Prostate gland (tissue), 2 donors: ENCODE measurements around the gene ZNF469. TPM values are rescaled to one million over a fixed set of nuclear protein-coding genes. Genes with fewer than 3 reads are reported as not detected.

ENCODE experiments used
- DNase-seq: peaks from one replicate; pipeline ENCODE4 v3.0.0-alpha.2; 2019; ENCODE audit warnings: low spot score
- H3K27ac ChIP-seq, 2 donors: fragments of 200-600 bp; sonication (generic); 2 replicates each; pipeline ENCODE4 v1.5.1; 2017 to 2019
- H3K27me3 ChIP-seq: fragments of 200-600 bp; sonication (generic); replicated peaks from 2 replicates; pipeline ENCODE4 v1.5.1; 2019; ENCODE audit not compliant: insufficient read depth
- H3K36me3 ChIP-seq, 2 donors: fragments of 200-600 bp; sonication (generic); 1 replicate in 1 of 2; 2 replicates in 1 of 2; pipeline versions ENCODE4 v1.5.1 to v1.8.1; 2017 to 2019
- H3K4me1 ChIP-seq: fragments of 200-600 bp; sonication (generic); replicated peaks from 2 replicates; pipeline ENCODE4 v1.5.1; 2019
- H3K4me3 ChIP-seq, 2 donors: fragments of 200-600 bp; sonication (generic); 2 replicates each; pipeline ENCODE4 v1.5.1; 2017 to 2019
- H3K9me3 ChIP-seq: fragments of 200-600 bp; sonication (generic); 2 replicates; pipeline ENCODE4 v1.5.1; 2017
- POLR2A ChIP-seq: fragments of 450-650 bp; IDR thresholded peaks from one replicate; pipeline ENCODE4 v1.6.1; 2016; ENCODE audit warnings: antibody characterized with exemption, mild to moderate bottlenecking
- POLR2AphosphoS5 ChIP-seq: sonication (generic); formaldehyde crosslinking; IDR thresholded peaks from one replicate; pipeline ENCODE4 v1.6.1; 2017; ENCODE audit warnings: antibody characterized with exemption
- WGBS: methylation state at CpG from one replicate; pipeline ENCODE4 v1.1.5; 2018; 5-methylcytosine and 5-hydroxymethylcytosine counted together
- intact Hi-C: fragments of 100-400 bp; cut with DNase I; formaldehyde crosslinking; loops from one replicate; pipeline ENCODE4 v1.14.2; 2022
- total RNA-seq, 2 donors: library from RNA; depleted of rRNA; stranded (reverse); fragments of >200 nt; gene quantifications; one replicate each; pipeline ENCODE4 v1.1.0, GENCODE V29; 2016
- TF ChIP-seq, protein P1 (sequence below), 4 experiments: fragments of 200-600 bp in 2 of 4; fragments of 450-650 bp in 2 of 4; sonication (generic) in 2 of 4; IDR thresholded peaks; 1 replicate in 3 of 4; 2 replicates in 1 of 4; pipeline ENCODE4 v1.5.1; 2016 to 2019; ENCODE audit warnings: antibody characterized with exemption in 4 of 4, mild to moderate bottlenecking in 2 of 4, moderate library complexity in 2 of 4

Gene ZNF469
- total RNA-seq, 2 donors from 2014 or later: 3.6 to 4.4 TPM

DNA sequence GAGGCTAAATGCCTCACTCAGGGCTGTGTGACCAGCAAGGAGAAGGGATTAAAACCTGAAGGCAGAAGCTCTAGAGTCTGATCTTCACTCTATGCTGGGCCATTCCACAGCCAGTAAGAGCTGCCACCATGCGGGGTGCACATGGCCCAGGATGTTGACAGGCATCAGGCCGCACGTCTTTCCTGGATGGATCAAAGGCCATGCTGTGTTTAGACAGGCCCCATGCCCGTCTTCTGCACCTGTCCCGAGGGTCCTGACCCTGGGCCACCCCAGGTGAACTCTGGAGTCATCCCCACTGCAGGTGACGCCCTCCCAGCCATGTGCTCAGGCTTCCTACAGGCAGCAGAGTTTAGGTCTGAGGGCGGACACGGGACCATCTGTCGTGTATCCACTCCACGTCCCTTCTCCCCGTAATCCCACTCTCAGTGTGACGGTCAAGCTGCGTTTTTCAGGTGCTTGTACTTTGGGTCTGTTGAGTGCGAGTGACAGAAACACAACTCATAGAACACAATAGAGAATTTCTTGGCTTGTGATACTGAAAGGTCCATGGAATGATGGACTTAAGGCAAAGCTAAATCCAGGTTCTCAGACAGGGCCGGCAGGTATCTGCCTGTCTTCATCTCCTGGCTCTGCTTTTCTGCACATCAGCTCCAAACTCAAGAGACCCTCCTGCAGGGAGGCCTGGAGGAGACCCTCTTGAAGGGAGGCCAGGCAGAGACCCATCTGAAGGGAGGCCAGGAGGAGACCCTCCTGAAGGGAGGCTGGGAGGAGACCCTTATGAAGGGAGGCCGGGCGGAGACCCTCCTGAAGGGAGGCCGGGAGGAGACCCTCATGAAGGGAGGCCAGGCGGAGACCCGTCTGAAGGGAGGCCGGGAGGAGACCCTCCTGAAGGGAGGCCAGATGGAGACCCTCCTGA lies 13.2 kb downstream of the ZNF469 start:
- TF ChIP-seq, protein P1, sequence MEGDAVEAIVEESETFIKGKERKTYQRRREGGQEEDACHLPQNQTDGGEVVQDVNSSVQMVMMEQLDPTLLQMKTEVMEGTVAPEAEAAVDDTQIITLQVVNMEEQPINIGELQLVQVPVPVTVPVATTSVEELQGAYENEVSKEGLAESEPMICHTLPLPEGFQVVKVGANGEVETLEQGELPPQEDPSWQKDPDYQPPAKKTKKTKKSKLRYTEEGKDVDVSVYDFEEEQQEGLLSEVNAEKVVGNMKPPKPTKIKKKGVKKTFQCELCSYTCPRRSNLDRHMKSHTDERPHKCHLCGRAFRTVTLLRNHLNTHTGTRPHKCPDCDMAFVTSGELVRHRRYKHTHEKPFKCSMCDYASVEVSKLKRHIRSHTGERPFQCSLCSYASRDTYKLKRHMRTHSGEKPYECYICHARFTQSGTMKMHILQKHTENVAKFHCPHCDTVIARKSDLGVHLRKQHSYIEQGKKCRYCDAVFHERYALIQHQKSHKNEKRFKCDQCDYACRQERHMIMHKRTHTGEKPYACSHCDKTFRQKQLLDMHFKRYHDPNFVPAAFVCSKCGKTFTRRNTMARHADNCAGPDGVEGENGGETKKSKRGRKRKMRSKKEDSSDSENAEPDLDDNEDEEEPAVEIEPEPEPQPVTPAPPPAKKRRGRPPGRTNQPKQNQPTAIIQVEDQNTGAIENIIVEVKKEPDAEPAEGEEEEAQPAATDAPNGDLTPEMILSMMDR (IDR thresholded peaks at IDR 0.05): no peak
- TF ChIP-seq POLR2AphosphoS5 (no peak), POLR2A (no peak)
- no peaks in the 10 kb centered on the region for H3K36me3 ChIP-seq
- no peaks in the 10 kb centered on the region for H3K4me1 ChIP-seq
- no peak for DNase-seq
- intact Hi-C loops: no loop called here
- H3K27me3 ChIP-seq: no peaks in the 10 kb centered on the region
- H3K9me3 ChIP-seq: no peaks in the 10 kb centered on the region
- 86% methylated on average over 21 of the region's 21 CpGs for WGBS
- no peak overlapping the region for H3K4me3 ChIP-seq
- no peak overlapping the region for H3K27ac ChIP-seq

GRCh38 chr16:88398170-88398873 lies 15.6 kb downstream of the ZNF469 start:
- H3K4me3 ChIP-seq: no peak overlapping the region
- H3K9me3 ChIP-seq: no peaks in the 10 kb centered on the region
- no peak for DNase-seq
- WGBS: 82% methylated on average over 20 of the region's 20 CpGs
- TF ChIP-seq POLR2AphosphoS5 (no peak), POLR2A (no peak)
- TF ChIP-seq, protein P1 (IDR thresholded peaks at IDR 0.05): no peak
- no peaks in the 10 kb centered on the region for H3K4me1 ChIP-seq
- H3K36me3 ChIP-seq: no peaks in the 10 kb centered on the region
- intact Hi-C loops: no loop called here
- no peak overlapping the region for H3K27ac ChIP-seq
- no peaks in the 10 kb centered on the region for H3K27me3 ChIP-seq

DNA sequence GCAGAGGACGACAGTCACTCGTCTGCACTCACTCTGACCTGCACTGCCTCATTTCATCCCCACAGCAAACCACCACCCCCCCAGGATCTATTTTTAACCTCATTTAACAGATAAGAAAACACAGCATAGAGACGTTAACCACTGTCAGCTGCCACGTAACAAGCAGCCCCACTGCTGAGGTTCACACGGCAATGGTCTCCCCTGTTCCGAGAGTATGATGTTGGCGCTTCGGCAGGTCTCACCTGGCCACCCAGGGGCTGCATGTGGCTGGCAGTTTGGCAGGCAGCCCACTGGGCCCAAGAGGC lies 16.1 kb downstream of the ZNF469 start:
- WGBS: 83% methylated on average over 8 of the region's 8 CpGs

DNA sequence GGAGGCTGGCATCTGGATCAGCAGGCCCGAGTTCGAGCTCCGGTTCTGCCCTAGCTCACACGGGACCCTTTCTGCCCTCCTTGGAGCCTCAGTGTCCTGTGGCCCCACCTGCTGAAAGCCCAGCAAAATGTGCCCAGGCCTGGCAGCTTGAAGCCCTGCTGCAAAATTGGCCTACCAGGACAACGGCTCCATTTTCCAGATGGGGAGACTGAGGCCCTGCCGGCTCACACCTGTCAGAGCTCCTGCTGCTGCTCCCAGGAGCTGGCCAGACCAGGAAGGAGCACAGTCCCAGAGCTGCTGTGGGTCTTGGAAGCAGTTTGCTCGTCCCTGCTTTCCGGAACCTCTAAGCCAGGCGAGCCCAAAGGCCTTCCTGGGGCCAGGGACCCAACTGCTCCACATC lies 17.4 kb downstream of the ZNF469 start:
- Histone ChIP-seq H3K27me3 (no peaks in the 10 kb centered on the region), H3K27ac (no peak overlapping the region), H3K4me1 (no peaks in the 10 kb centered on the region), H3K4me3 (no peak overlapping the region), H3K9me3 (no peaks in the 10 kb centered on the region), H3K36me3 (no peaks in the 10 kb centered on the region)
- DNase-seq: no peak
- intact Hi-C loops: no loop called here
- TF ChIP-seq POLR2A: no peak
- TF ChIP-seq, protein P1 (IDR thresholded peaks at IDR 0.05): no peak
- TF ChIP-seq POLR2AphosphoS5: no peak
- WGBS: 99% methylated on average over 8 of the region's 9 CpGs

More for the DNA sequence above, 16.1 kb downstream of the ZNF469 start:
- H3K27ac ChIP-seq: no peak overlapping the region
- TF ChIP-seq POLR2A (no peak), POLR2AphosphoS5 (no peak)
- TF ChIP-seq, protein P1 (IDR thresholded peaks at IDR 0.05): no peak
- no peaks in the 10 kb centered on the region for H3K4me1 ChIP-seq
- H3K4me3 ChIP-seq: no peak overlapping the region
- intact Hi-C loops: no loop called here
- no peak for DNase-seq
- no peaks in the 10 kb centered on the region for H3K36me3 ChIP-seq
- no peaks in the 10 kb centered on the region for H3K9me3 ChIP-seq
- H3K27me3 ChIP-seq: no peaks in the 10 kb centered on the region
